ENCODE data around the gene BCL2L13. TPM values are rescaled to one million over a fixed set of nuclear protein-coding genes. Genes with fewer than 3 reads are reported as not detected.
A peak's percentile ranks its signal among the peaks of the same experiment; 100 is the strongest.

Gene BCL2L13
- total and polyA plus RNA-seq, 3 donors from 2014 or later: 60.1 to 80.2 (median 74.1) TPM

DNA sequence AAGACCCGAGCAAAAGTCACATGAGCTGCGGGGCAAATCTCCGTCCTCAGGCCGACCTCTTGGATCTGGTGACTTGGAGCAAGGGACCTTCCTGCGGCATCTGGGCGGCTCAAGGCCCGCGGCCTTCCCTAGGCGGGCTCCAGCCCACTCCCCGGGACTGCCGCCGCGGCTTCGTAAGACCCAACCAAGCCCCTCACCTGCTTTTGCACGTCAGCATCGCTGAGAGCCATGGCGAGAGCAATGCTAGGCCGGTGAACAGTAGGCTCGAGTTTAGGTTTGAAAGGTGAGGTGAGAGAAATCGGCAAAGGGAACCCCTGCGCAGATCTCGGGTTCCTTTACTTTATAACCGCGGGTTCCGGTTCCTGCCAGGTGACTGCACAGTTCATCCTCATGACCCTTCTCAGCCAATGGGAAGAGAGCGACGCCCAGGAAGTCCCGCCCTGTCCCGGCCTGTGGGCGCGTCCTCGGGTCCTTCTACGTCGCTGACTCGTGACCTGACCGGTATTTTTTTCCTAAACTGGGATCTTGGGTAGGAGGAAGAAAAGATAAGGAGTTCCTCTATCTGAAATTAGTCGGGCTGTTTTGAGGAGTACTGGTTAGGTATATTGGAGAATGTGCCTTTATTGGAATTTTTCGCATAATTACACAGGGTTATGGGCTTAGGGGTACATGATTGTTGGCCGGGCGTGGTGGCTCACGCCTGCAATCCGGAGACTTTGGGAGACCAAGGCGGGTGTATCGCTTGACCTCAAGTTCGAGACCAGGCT, 10.0 kb upstream of the BCL2L13 start, which contains the start of gene ATP6V1E1:
ATP6V1E1 (minus strand) TSS at position 344 of the 767 bp plus-strand sequence; CDS start at position 230, 114 bp downstream.
- H3K36me3 ChIP-seq (ENCODE audit: low read depth, missing control alignments): no peaks in the 10 kb centered on the region
- H3K4me1 ChIP-seq: peaks cover 27% of the 10 kb centered on the region
- DNase-seq: peak; percentile 99
- peak within 1 kb of the TSS; percentile 91 to 93 for H3K4me3 ChIP-seq
- peak within 1 kb of the TSS; percentile 89 to 91 for H3K27ac ChIP-seq
- no peaks in the 10 kb centered on the region for H3K27me3 ChIP-seq
- intact Hi-C loops (cut with DNase I; ENCODE audit: low total_unique reads): no loop called here
- no peaks in the 10 kb centered on the region for H3K9me3 ChIP-seq
- 0 to 1% methylated on average over 28 to 45 of the region's 45 CpGs for WGBS, 2 donors
- TF ChIP-seq POLR2A (IDR thresholded peaks at IDR 0.05): peak; percentile 19
- TF ChIP-seq, protein P1, sequence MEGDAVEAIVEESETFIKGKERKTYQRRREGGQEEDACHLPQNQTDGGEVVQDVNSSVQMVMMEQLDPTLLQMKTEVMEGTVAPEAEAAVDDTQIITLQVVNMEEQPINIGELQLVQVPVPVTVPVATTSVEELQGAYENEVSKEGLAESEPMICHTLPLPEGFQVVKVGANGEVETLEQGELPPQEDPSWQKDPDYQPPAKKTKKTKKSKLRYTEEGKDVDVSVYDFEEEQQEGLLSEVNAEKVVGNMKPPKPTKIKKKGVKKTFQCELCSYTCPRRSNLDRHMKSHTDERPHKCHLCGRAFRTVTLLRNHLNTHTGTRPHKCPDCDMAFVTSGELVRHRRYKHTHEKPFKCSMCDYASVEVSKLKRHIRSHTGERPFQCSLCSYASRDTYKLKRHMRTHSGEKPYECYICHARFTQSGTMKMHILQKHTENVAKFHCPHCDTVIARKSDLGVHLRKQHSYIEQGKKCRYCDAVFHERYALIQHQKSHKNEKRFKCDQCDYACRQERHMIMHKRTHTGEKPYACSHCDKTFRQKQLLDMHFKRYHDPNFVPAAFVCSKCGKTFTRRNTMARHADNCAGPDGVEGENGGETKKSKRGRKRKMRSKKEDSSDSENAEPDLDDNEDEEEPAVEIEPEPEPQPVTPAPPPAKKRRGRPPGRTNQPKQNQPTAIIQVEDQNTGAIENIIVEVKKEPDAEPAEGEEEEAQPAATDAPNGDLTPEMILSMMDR (IDR thresholded peaks at IDR 0.05): no peak

DNA sequence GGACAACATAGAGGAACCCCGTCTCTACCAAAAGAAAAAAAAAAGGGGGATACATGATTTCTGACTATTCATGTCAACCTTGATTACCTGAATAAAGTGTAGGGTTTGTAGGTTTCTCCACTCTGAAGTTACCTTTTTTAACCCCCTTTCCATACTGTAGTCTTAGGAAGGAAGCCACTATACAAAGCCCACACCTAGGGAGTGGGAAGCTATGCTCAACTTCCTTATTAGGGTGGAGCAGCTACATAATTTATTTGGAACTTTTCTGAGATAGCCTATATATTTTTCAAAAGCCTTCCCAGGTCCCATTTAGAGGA, 9.4 kb upstream of the BCL2L13 start:
- intact Hi-C loops (cut with DNase I; ENCODE audit: low total_unique reads): no loop called here
- Histone ChIP-seq H3K27me3 (no peaks in the 10 kb centered on the region), H3K4me3 (peak overlapping the region; percentile 91 to 93), H3K27ac (peak overlapping the region; percentile 89 to 91), H3K4me1 (peaks cover 32% of the 10 kb centered on the region), H3K36me3 (ENCODE audit: low read depth, missing control alignments) (no peaks in the 10 kb centered on the region), H3K9me3 (no peaks in the 10 kb centered on the region)
- 0% methylated on average over 1 of the region's 1 CpG for WGBS, 2 donors
- DNase-seq: no peak
- TF ChIP-seq POLR2A (IDR thresholded peaks at IDR 0.05): no peak
- TF ChIP-seq, protein P1 (IDR thresholded peaks at IDR 0.05): no peak

DNA sequence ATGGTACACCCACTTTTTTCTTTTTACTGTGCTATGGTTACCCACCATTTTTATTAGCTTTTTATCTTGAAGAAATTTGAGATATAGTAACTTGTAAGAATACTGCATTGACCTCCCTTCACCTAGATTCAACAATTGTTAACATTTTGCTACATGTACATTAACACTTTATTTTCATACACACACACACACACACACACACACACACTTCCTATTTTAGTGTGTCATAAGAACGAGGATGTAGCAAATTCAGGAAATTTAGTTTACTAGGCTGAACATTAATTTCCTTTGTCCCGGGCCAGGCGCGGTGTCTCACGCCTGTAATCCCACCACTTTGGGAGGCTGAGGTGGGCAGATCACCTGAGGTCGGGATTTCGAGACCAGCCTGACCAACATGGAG, 8.9 kb upstream of the BCL2L13 start:
- Histone ChIP-seq H3K36me3 (ENCODE audit: low read depth, missing control alignments) (no peaks in the 10 kb centered on the region), H3K27me3 (no peaks in the 10 kb centered on the region), H3K27ac (peak overlapping the region; percentile 89 to 91), H3K9me3 (no peaks in the 10 kb centered on the region), H3K4me1 (peaks cover 35% of the 10 kb centered on the region), H3K4me3 (peak overlapping the region in 1 of 2 donors; percentile 93)
- intact Hi-C loops (cut with DNase I; ENCODE audit: low total_unique reads): no loop called here
- TF ChIP-seq POLR2A (IDR thresholded peaks at IDR 0.05): no peak
- TF ChIP-seq, protein P1 (IDR thresholded peaks at IDR 0.05): no peak
- 80 to 95% methylated on average over 7 of the region's 7 CpGs for WGBS, 2 donors
- no peak for DNase-seq

DNA sequence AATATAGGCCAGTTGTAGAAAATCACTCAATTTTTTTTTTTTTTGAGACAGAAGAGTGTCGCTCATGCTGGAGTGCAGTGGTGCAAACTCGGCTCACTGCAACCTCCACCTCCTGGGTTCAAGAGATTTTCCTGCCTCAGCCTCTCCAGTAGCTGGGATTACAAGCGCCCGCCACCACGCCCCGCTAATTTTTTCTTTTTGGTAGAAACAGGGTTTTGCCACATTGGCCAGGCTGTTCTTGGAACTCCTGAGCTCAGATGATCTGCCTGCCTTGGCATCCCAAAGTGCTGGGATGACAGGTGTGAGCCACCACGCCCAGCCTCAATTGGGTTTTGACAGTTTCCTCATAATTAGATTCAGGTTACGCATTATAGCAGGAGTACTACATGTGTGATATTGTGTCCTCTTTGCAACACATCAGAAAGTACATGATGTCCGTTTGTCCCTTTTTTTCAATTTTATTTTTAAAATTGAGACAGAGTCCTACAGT, 7.4 kb upstream of the BCL2L13 start:
- H3K9me3 ChIP-seq: no peaks in the 10 kb centered on the region
- H3K4me1 ChIP-seq: peaks cover 35% of the 10 kb centered on the region
- no peak overlapping the region for H3K4me3 ChIP-seq
- intact Hi-C loops (cut with DNase I; ENCODE audit: low total_unique reads): no loop called here
- H3K36me3 ChIP-seq (ENCODE audit: low read depth, missing control alignments): no peaks in the 10 kb centered on the region
- TF ChIP-seq POLR2A (IDR thresholded peaks at IDR 0.05): no peak
- TF ChIP-seq, protein P1 (IDR thresholded peaks at IDR 0.05): no peak
- 90 to 93% methylated on average over 9 of the region's 9 CpGs for WGBS, 2 donors
- H3K27me3 ChIP-seq: no peaks in the 10 kb centered on the region
- DNase-seq: no peak
- no peak overlapping the region for H3K27ac ChIP-seq
